AG09309 (cell line): ENCODE results near the gene SLU7.

ENCODE experiments used
- DNase-seq: peaks from one replicate; pipeline ENCODE4 v3.0.0-alpha.2; 2010; ENCODE audit warnings: low read depth
- H3K4me3 ChIP-seq: 2 replicates; pipeline ENCODE4 v1.5.1; 2011; ENCODE audit warnings: mild to moderate bottlenecking, low read depth, low read length, moderate library complexity; ENCODE audit not compliant: control insufficient read depth
- CTCF ChIP-seq: IDR thresholded peaks from 2 replicates; pipeline ENCODE4 v1.5.1; 2011; ENCODE audit warnings: mild to moderate bottlenecking, low read depth, low read length, inconsistent platforms; ENCODE audit not compliant: insufficient read depth, control insufficient read depth; ENCODE audit errors: missing control alignments

Gene SLU7

GRCh38 chr5:160357861-160358411 lies 60.9 kb downstream of the SLU7 start:
- H3K4me3 ChIP-seq = no peak overlapping the region
- no peak for TF ChIP-seq CTCF
- DNase-seq = no peak

GRCh38 chr5:160357394-160357793 lies 61.5 kb downstream of the SLU7 start:
- no peak for TF ChIP-seq CTCF

DNA sequence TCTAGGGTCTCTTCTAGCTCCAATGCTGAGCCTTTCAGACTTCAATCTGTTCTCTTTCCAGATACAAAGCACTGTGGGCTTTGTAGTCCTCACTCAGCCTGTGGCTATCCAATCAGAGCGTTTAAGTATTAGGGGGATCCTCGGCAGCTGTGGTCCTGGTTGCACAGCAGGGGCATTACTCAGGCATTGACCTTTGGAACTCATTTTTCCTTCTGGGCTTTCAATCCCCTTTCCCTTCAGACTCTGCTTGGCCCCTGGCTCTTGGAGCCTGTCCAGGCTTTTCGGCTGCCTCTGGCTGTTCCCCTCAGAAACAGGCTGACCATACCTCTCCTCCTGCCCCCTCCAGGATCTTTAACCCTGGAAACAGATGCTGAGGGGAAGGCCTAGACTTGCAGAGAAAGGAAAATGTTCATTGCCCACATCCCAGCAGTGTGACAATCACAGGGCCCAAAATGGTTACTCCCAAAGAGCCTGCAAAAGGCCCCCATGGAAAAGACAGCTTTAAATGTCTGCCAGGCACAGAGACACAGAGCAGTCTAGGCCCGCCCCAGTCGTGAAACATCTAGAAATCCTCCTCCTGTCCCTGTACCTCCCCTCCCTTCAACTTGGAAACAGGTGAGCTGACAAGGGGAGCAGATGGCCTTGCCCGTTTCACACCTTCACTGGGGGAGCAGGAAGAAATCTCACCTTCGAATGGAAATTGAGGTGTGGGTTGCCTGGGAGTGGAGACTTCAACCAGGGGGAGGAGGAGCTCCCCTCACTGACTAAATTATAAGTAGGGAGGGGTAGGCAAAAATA lies 62.1 kb downstream of the SLU7 start:
- DNase-seq = no peak
- TF ChIP-seq CTCF = no peak

More at GRCh38 chr5:160357394-160357793, 61.5 kb downstream of the SLU7 start:
- no peak overlapping the region for H3K4me3 ChIP-seq
- no peak for DNase-seq

DNA sequence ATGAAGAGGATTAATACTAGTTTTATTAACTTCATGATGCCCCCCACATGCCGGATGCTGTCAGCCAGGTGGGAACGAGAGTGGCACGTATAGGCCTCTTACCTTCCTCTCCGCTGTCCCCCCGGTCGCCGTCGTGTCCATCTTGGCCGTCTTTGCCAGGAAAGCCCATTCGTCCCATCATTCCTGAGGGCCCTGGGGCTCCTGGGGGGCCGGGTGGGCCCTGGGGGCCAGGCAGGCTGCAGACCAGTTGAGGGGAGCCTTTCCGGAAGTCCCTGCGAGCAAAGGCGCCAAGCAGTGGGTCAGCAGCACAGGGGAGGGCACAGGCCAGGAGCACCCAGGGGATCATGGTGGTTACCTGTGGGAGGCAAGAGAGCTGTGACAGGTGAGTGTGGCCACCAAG lies 64.2 kb downstream of the SLU7 start:
- DNase-seq = no peak
- no peak for TF ChIP-seq CTCF

More for the DNA sequence above, 62.1 kb downstream of the SLU7 start:
- no peak overlapping the region for H3K4me3 ChIP-seq

DNA sequence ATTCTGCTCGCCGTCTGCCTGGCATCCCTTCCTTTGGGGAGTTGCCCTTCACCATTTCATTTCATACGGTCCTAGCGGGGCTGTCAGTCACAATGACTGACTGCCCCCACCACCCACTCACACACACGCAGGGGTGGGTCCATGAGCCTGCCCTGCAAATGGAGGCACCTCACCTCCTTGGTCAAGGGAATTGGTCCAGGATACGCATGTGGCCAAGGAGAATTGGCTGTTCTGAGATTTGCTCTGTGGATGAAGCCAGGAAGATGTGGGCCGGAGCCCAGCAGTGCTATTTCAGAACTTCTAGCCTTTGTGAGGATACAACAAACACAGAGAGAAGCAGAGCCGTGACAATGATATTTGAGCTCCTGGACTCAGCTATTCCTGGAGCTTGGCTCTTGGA lies 65.5 kb downstream of the SLU7 start:
- H3K4me3 ChIP-seq = no peak overlapping the region
- no peak for DNase-seq
- TF ChIP-seq CTCF = no peak

More for the DNA sequence above, 64.2 kb downstream of the SLU7 start:
- no peak overlapping the region for H3K4me3 ChIP-seq

GRCh38 chr5:160352308-160352707 lies 66.6 kb downstream of the SLU7 start:
- no peak for TF ChIP-seq CTCF
- H3K4me3 ChIP-seq = no peak overlapping the region
- DNase-seq = no peak
